Measurements from ENCODE around the gene FCRL1.

Gene FCRL1

DNA sequence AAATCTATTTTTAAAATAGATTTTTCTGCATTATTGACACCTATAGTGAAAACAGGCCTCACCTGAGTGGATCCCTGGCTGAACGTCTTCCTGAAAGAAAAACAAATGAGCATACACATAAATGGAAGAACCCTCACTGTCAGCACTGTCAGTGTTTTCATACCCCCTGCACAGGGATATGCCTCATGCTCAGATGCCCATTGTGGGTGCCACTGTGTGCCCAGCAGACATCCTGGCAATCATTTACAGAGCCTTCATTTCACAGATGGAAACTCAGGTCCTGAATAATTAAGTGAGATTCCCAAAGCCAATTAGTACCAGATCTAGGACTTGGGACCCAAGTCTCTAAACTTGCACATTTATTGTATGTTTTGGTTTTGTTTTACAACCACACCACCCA lies 19.9 kb downstream of the FCRL1 start:
- no peak for DNase-seq (ENCODE audit: low read depth in 2 of 2)

DNA sequence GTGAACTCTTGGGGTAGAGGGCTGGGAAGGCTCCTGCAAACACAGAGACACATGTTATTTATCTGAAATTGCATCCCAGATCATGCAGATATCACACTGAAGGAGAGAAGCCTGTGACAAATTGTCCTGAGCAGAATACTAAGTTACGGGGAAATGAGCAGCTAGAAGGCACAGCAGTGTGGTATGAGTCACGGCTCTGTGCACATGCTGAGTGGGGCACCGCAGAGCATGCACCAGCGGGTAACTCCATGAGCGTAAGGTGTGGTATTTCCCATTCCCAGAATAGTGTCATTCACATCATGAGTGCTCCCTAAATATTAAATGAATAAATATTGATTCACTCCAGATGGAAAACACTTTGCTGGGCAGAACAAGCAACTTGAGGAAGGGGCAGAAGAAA lies 21.7 kb downstream of the FCRL1 start:
- no peak for DNase-seq (ENCODE audit: low read depth in 2 of 2)

DNA sequence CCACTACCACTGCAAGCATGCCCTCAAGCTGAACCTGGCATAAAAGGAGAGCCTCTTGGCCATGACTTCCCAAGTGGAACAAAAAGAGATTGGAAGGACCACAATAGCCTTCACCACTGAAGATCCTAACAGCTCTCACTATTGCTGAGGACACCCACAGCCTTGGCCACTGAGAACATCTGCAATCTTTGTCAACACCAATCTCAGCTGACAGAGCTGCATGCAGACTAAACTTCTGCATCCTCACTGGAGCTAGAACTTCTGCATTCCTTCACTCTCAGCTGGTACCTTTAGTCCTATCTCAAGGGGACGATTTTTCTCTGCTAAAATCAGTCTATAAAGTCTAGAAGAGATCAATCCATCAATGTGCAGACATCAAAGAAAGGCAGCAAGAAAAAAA lies 34.7 kb downstream of the FCRL1 start:
- no peak for DNase-seq (ENCODE audit: low read depth in 2 of 2)

DNA sequence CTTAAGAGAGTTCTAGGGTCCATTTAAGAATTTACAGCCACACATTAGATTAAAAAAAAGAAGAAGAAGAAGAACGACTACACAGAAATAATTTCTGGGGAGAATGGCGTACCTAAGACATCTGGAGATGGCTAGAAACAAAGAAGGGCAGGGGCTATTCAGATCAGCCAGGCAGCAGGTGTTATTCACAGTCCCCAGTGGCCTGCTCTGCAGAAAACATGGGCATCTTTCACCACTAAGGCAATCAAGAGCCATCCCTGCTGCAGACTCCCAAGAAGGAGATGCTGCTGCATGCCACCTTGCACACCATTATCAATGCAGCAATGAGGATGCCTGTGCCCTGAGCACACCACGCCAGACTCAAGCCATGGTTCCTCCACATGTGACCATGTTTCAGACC lies 35.1 kb downstream of the FCRL1 start:
- DNase-seq (ENCODE audit: low read depth in 2 of 2), result no peak

DNA sequence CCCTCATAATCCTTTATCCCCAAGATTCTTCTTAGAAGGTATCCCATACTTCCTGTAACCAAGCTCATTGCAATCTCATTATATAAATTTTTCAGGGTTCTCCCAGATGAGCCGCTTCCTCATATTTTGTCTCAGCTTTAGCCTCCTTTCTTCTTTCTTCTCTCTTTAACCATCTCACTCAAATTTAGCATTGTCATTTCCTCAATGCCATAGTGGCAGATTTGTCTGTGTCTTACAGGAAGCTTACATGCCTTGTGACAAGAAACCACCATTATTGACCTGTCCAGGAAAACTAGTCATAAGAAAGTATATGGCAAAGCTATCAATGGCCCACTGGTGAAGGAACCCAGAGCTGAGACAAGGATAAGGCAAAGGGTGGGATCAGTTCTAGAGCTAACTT lies 37.0 kb downstream of the FCRL1 start:
- DNase-seq (ENCODE audit: low read depth in 2 of 2), result no peak

DNA sequence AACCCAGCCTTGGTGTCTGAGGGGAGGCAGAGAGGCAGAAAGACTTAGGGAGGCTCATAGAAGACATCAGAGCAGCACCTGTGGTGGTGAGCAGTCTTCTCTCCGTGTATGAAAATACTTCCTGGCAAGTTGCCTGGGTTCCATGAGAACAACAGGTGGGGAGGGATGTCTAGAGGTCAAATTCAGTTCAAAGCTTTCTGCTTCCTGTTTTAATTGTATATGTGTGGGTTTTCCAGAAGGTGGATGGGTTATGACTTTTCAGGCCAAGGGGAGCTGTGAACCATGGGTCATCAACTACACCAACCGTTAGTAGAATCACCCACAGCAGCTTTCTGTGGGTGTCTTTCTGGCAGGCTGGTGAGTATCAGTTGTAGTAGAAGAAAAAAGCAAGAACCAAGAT lies 38.9 kb downstream of the FCRL1 start:
- DNase-seq (ENCODE audit: low read depth in 2 of 2), result no peak

DNA sequence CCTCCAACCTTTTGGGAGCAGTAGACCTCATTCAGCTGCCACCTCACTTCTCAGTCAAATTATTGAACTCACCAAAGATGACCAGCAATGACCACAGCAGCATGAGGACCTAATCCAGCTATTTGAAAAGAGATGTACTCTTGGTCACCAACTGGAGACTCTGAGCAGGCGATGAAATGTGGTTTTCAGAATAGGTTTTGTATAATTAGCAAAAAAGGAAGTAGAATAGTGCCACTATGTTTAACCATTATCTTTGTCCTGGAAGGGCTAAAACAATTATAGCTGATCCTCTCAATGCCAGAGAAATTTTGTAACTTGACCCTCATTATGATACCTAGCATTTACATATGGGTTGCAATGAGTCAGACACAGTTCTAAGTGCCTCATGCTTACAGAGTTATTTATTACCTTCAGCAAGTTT lies 42.9 kb downstream of the FCRL1 start, which contains the start of gene FCRL2:
Gene FCRL2 (minus strand): TSS at position 162 of the 421 bp plus-strand sequence. CDS start 59 bp downstream, at position 103.
- DNase-seq (ENCODE audit: low read depth in 2 of 2), result no peak

DNA sequence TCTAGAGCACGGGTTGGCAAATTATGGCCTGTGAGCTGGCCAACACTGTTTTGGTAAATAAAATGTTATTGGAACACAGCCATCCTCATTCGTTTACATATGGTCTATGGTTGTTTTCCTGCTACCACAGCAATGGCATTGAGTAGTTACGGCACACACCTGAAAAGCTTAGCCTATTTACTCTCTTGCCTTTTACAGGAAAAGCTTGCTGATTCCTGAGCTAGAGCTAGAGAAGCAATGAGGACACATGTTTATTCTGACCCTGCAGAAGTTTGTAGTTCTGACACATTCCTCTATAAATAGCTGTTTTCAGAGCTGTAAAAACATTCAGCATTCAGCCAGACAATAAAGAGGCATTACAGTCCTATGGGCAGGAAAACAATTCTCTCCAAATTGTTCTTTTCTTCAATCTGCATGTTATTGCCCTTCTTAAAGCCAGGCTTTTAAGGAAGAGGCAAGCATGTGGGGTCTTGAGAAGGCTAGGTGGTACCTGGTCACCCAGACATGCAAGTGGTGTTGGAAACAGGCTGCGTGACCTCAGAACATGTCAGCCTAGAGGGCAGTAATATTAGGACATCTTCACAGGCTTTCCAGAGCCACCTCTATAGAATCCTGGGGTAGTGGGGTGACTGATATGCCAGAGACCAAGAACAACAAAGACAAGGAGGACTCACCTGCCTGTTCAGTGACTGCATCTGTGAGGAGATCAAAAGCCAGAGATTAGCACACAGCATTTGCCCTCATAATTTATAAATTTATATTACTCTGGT lies 44.6 kb downstream of the FCRL1 start:
- no peak for DNase-seq (ENCODE audit: low read depth in 2 of 2)

DNA sequence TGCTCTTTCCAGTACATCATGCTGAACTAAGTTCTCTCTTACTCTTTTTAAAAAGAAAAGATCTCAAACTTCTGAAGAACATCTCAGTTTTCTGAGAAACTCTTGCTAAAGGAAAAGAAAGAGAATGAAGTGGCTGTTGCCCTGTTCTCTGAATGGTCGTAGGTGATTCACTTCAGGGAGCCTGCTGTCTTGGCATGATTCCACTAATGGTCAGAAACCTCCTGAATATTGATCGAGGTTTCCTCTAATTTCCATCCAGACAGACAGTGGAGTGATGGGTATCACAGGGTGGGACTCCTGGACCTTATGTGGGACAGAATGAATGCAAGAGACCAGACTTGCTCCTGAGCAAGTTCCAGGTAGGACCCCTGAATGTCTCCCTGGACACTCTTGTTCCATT lies 45.5 kb downstream of the FCRL1 start:
- no peak for DNase-seq (ENCODE audit: low read depth in 2 of 2)

DNA sequence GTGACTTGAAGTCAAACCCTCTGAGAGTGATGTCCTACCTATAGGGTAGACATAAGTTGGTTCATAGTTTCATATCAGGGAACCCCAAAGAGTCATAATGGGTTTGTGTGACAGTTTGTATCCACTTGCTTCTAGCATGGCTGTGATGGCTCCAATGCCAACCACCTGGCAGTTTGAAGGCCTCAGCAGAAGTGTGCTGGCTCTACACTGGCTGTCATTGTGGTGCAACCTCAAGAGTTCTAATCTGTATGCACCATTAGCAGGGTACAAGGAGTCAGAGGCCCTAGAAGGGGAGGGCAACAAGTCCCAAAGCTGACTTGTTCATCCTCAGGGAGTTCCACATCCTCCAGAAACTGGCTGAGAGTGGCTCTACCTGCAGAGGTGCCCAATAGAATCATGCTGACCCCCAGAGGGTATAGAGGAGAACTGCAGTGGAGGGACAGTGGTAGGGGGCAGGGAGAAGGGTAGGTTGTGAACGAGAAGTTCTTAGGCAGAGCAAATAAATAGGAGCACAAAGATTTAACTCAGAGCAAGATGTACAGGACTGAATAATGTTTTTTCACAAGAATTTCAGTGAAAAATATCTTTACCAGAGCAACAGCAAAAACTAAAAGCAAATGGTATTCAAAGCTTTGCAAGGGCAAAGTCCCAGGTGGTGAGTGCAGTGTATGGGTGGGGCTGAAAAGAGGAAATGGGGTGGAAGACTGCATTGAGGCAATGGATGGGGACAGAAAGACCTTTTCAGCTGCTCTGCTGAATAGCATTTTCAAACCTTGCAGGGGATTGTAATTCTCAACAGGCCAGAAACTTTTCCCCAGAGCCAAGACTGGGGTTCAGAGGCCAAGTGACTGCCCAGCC lies 46.2 kb downstream of the FCRL1 start:
- no peak for DNase-seq (ENCODE audit: low read depth in 2 of 2)

DNA sequence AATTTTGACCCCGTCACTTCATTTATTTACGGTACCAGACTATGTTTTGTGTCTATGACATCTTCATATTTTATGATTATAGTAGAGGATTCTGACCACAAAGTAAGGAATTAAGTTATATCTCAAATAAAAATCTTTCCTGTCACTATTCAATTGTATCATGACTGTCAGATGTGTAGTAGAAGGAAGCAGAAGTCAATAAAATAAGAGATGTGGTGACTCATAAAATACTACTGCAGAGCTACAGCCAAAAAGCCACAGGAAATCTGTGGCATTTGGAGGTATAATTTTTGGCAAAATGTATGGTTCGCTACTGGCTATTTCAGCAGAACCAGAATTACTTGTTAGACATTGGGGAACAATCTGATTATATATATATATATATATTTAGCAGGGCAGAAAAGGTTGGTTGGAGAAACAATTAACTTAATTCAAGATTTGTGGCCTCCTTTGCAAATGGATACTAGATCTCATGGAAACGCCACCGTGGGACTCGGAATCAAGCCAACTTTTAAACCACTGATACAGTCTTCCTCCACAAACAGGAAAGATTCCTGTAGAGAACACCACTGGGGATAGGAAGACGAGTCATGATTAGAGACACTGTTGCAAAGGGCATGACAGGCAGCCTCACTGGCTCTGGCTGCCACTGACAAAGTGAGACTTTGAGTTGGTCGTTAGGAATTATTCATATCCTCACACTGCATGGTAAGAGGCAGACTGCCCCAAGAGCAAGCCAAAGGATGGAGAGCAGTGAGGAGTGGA lies 48.1 kb downstream of the FCRL1 start:
- no peak for DNase-seq (ENCODE audit: low read depth in 2 of 2)

DNA sequence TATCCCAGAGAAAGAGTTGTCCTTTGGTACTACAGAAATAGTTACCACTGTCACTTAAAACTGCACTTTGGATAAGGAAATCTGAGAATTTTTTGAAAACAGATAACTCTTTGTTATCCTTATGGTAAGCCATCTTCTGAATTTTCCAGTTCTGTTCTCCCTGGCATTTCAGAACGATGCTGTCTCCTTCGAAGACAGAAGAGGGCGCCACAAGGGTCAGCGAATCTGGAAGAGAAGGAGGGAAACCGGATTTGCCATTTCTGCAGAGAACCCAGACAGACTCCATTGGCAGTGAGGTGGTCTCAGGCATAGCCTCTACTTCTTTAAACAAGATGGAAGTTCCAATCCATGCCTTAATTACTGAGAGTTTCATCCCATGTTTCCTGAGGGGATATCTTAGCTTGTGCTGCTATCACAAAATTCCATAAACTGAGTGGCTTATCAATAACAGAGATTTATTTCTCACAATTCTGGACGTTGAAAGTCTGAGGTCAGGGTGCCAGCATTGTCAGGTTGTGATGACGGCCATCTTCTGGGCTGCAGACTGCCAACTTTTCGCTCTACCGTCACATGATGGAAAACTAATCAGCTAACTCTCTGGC lies 49.4 kb downstream of the FCRL1 start:
- DNase-seq (ENCODE audit: low read depth in 2 of 2), result no peak

DNA sequence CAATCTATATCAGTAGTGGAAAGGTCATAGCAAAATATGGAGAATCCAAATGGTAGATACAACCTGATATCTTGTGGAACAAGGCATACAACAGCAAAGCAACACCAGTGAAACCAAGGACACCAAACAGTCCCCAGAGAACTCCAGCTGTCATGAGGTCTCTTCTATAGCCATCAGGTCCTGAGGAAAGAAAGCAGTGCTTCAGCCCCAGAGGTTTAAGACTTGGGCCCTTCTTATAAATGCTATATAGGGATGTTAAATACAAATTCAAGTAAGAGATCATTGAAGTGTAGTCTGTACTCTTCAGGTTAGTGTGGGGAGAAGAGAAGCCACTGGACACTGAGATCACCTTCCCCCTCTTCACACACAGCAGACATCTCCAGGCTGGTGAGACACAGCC lies 53.1 kb downstream of the FCRL1 start:
- DNase-seq (ENCODE audit: low read depth in 2 of 2), result no peak

DNA sequence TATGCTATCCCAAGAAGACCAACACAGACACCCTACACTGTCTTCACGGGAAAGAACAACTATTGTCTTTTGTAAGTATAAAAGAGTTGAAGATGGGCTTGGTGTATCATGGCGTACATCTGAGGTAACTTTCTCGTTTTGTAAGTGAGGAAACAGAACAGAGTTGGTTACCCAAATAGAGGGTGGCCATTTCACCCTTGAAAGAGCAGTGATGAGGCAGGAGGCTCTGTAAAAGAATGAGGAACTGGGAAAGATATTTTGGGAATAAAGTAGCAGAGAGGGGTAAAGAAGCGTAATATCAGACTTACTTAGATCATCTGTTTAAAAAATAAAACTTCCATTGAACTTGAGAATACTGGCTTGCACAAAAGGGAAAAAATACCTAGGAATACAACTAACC lies 61.9 kb downstream of the FCRL1 start:
- no peak for DNase-seq (ENCODE audit: low read depth in 2 of 2)

DNA sequence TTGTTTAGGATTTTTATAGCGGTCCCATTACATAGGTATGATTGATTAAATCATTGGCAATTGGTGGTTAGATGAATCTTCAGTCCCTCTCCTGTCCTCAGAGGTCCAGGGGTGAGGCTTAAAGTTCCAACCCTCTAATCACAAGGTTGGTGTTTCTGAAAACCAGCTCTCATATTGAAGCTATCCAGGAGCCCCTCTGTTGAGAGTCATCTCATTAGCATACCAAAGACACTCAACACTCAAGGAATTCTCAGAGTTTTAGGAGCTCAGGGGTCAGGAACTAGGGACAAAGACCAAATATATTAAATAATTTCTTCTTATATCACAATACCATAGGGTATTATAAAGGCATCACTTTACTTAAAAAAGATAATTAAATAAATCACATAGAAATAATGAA lies 66.3 kb downstream of the FCRL1 start:
- DNase-seq (ENCODE audit: low read depth in 2 of 2), result no peak

DNA sequence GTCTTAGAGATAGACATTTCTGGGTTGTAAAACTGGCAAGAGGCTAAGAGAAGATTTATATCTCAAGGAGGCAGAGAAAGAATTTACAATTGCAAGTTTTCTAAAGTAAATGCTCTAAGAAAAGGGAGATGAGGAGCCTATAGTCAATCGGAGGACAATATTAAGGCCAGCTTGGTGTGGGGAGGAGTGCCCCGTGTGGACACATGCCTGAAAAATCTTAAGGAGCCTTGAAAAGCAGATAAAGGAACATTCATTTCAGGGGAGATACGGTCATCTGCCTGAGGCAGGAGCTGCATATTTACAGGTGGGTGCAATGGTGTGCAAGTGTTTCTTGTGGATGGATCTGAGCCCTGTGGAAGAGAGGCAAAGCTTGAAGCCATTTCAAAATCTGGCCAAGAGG lies 68.6 kb downstream of the FCRL1 start:
- DNase-seq (ENCODE audit: low read depth in 2 of 2), result no peak

DNA sequence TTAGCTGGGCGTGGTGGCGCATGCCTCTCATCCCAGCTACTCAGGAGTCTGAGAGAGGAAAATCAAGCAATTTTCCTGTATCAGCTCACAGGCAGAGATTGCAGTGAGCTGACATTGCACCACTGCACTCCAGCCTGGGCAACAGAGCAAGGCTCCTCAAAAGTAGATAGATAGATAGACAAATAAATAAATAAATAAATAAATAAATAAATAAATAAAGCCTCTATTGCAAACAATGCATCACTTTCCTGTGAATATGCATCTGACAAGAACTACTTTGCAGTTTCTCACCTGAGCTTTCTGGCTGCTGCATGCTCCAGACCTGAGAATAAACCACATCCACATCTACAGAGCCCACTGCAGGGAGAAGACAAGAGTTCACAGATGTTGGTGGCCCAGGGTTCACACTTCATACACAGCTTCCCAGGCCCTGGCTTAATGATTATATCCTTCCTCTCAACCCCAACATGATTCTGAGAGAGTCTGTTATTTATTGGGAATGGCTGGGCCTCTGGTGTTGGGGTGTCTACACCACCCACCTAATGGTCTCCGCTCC lies 71.6 kb downstream of the FCRL1 start:
- no peak for DNase-seq (ENCODE audit: low read depth in 2 of 2)

Data from stimulated activated CD4-positive, alpha-beta T cell treated with anti-CD3 and anti-CD28 coated beads, Interleukin-1b, Interleukin-23, amount 100 ng/mL, for 4 hours (primary cell).